HepG2 (cell line): ENCODE results near the gene GPR183. TPM values are rescaled to one million over a fixed set of nuclear protein-coding genes. Genes with fewer than 3 reads are reported as not detected.

Source experiments
- ATAC-seq: fragments of 200-7000 bp; cut with Tn5 transposase; 3 replicates; pipeline ENCODE4 v1.9.1; 2020; ENCODE audit warnings: mild to moderate bottlenecking, moderate library complexity
- BruUV-seq: library from RNA; stranded (reverse); fragments of 400-500 nt; replicated peaks from 2 replicates; lab custom pipeline; 2021; lab: Mats Ljungman, UMichigan
- CTCF ChIA-PET: fragments of 300-600 bp; formaldehyde crosslinking; extraction: SDS; loops from one replicate; lab custom pipeline; 2021; ENCODE audit warnings: low total read pairs, inconsistent platforms, low intra/inter-chr PET ratio; lab: Yijun Ruan, JAX
- POLR2A ChIA-PET: fragments of 350-600 bp; sonication (Branson Sonifier 250); formaldehyde crosslinking; loops from one replicate; lab custom pipeline; 2020; ENCODE audit warnings: antibody characterized with exemption, inconsistent platforms; lab: Yijun Ruan, JAX
- DNase-seq: peaks from one replicate; pipeline ENCODE4 v3.0.0-alpha.2; 2015; ENCODE audit warnings: low spot score
- FAIRE-seq: peaks from 3 replicates; lab custom pipeline; 2011; peaks lifted over from hg19 to GRCh38; lab: Jason Lieb, UNC
- H2AFZ ChIP-seq: one replicate; pipeline ENCODE4 v1.6.1; 2011; ENCODE audit warnings: low read length, inconsistent platforms
- H3K27ac ChIP-seq: fragments of 300-600 bp; 3 replicates; pipeline ENCODE4 v1.8.0; 2011; ENCODE audit warnings: mixed run types, mild to moderate bottlenecking, mixed read lengths, low read length, inconsistent platforms; ENCODE audit not compliant: insufficient read depth; ENCODE audit errors: extremely low read length
- H3K27me3 ChIP-seq, 2 experiments: fragments of 200-600 bp in 1 of 2; 2 replicates in 1 of 2; 3 replicates in 1 of 2; pipeline versions ENCODE4 v1.6.0 to v1.8.0; 2011; ENCODE audit warnings: low read length in 2 of 2, mild to moderate bottlenecking in 2 of 2, moderate library complexity in 2 of 2, inconsistent platforms in 1 of 2; ENCODE audit not compliant: insufficient read depth in 2 of 2, control insufficient read depth in 1 of 2
- H3K36me3 ChIP-seq, 2 experiments: fragments of 200-600 bp in 1 of 2; replicated peaks in 1 of 2; 2 replicates in 1 of 2; 3 replicates in 1 of 2; pipeline versions ENCODE4 v1.5.1 to v1.8.0; 2011; ENCODE audit warnings: low read length in 2 of 2, inconsistent platforms in 1 of 2; ENCODE audit not compliant: insufficient read depth in 2 of 2, control insufficient read depth in 1 of 2
- H3K4me1 ChIP-seq: 2 replicates; pipeline ENCODE4 v1.5.1; 2012; ENCODE audit warnings: low read length, inconsistent platforms; ENCODE audit not compliant: insufficient read depth
- H3K4me2 ChIP-seq: 2 replicates; pipeline ENCODE4 v1.6.0; 2011; ENCODE audit warnings: low read depth, low read length, inconsistent platforms
- H3K4me3 ChIP-seq, 3 experiments: fragments of 200-600 bp in 1 of 3; sonication (generic), shearing (Covaris generic) in 1 of 3; replicated peaks in 1 of 3; 2 replicates each; pipeline ENCODE4 v1.5.1; 2011 to 2016; ENCODE audit warnings: low read length in 3 of 3, inconsistent platforms in 2 of 3, low read depth in 2 of 3, mild to moderate bottlenecking in 2 of 3, control low read depth in 1 of 3, mixed read lengths in 1 of 3; ENCODE audit not compliant: insufficient read depth in 1 of 3
- H3K79me2 ChIP-seq: one replicate; pipeline ENCODE4 v1.6.1; 2011; ENCODE audit warnings: low read length, inconsistent platforms; ENCODE audit not compliant: insufficient read depth
- H3K9ac ChIP-seq: 2 replicates; pipeline ENCODE4 v1.6.0; 2011; ENCODE audit warnings: mild to moderate bottlenecking, low read depth, low read length, inconsistent platforms; ENCODE audit not compliant: insufficient read depth
- H3K9me3 ChIP-seq: 2 replicates; pipeline ENCODE4 v1.5.1; 2012; ENCODE audit warnings: mild to moderate bottlenecking, low read length
- H4K20me1 ChIP-seq: 2 replicates; pipeline ENCODE4 v1.6.0; 2011; ENCODE audit warnings: inconsistent platforms, mild to moderate bottlenecking, low read length, moderate library complexity; ENCODE audit not compliant: insufficient read depth
- IKZF1 ChIP-seq: fragments of 450-650 bp; IDR thresholded peaks from 2 replicates; pipeline ENCODE4 v1.7.1; 2016
- RFX1 ChIP-seq: fragments of 450-650 bp; IDR thresholded peaks from 2 replicates; pipeline ENCODE4 v1.6.1; 2017
- RFXANK ChIP-seq: IDR thresholded peaks from 2 replicates; pipeline ENCODE4 v1.6.1; 2016
- SAP130 ChIP-seq: IDR thresholded peaks from 2 replicates; pipeline ENCODE4 v1.6.1; 2016; ENCODE audit warnings: low read depth
- SRSF4 ChIP-seq: fragments of 200-400 bp; formaldehyde crosslinking; IDR thresholded peaks from one replicate; pipeline ENCODE4 v1.6.1; 2018; ENCODE audit warnings: mild to moderate bottlenecking, low read depth, low read length, moderate library complexity; ENCODE audit not compliant: poor library complexity, severe bottlenecking
- ZBTB38 ChIP-seq: sonication (generic); formaldehyde crosslinking; IDR thresholded peaks from 2 replicates; pipeline ENCODE4 v1.5.1; 2020; ENCODE audit warnings: mild to moderate bottlenecking, missing genetic modification reagents
- ZFP82 ChIP-seq: sonication (generic); formaldehyde crosslinking; IDR thresholded peaks from 2 replicates; pipeline ENCODE4 v1.5.1; 2020; ENCODE audit warnings: mild to moderate bottlenecking, missing genetic modification reagents, borderline replicate concordance
- ZNF10 ChIP-seq: sonication (generic); formaldehyde crosslinking; IDR thresholded peaks from 2 replicates; pipeline ENCODE4 v1.4.0; 2020; ENCODE audit warnings: mild to moderate bottlenecking, low read depth, missing genetic modification reagents, borderline replicate concordance
- ZNF646 ChIP-seq: sonication (generic); formaldehyde crosslinking; IDR thresholded peaks from 2 replicates; pipeline ENCODE4 v1.9.0; 2021; ENCODE audit warnings: mild to moderate bottlenecking, missing genetic modification reagents
- ZNF691 ChIP-seq: sonication (generic); formaldehyde crosslinking; IDR thresholded peaks from 2 replicates; pipeline ENCODE4 v1.4.0; 2020; ENCODE audit warnings: missing genetic modification reagents, low read depth, mild to moderate bottlenecking, borderline replicate concordance
- ZNF784 ChIP-seq: sonication (generic); formaldehyde crosslinking; IDR thresholded peaks from 2 replicates; pipeline ENCODE4 v1.5.1; 2020; ENCODE audit warnings: missing genetic modification reagents, mild to moderate bottlenecking, borderline replicate concordance
- WGBS: methylation state at CpG from one replicate; pipeline ENCODE4 v1.1.6; 2017; ENCODE audit warnings: low lambda C conversion rate; 5-methylcytosine and 5-hydroxymethylcytosine counted together
- in situ Hi-C: cut with HindIII; loops from 2 replicates; pipeline ENCODE4 v1.10.0; 2017; ENCODE audit warnings: low pct_unique_long_range_greater_than_20kb; ENCODE audit not compliant: extremely low pct_ligation_motif_present
- intact Hi-C: fragments of 100-400 bp; cut with micrococcal nuclease; formaldehyde crosslinking; loops from one replicate; pipeline ENCODE4 v1.10.0; 2022; ENCODE audit not compliant: unreplicated experiment
- polyA plus RNA-seq, 8 experiments: library from polyadenylated mRNA; depleted of rRNA in 3 of 8; stranded (reverse) in 7 of 8; unstranded in 1 of 8; fragments of >200 nt; fragmentation: Illumina TruSeq in 4 of 8; extraction: Trizol in 4 of 8; gene quantifications; 2 replicates each; pipeline versions ENCODE4 v1.2.1 to v1.2.3, GENCODE V29; 2011 to 2016; ENCODE audit warnings: low read depth in 4 of 8, missing spikeins in 1 of 8, mixed read lengths in 1 of 8; ENCODE audit not compliant: insufficient read depth in 1 of 8
- total RNA-seq, 5 experiments: library from RNA; depleted of rRNA; stranded (reverse); fragments of >200 nt; fragmentation: Illumina TruSeq; extraction: Trizol; gene quantifications; 2 replicates each; pipeline ENCODE4 v1.2.3, GENCODE V29; 2016; ENCODE audit warnings: low read depth in 1 of 5

The GPR183 gene
- total and polyA plus RNA-seq, 2 of the 13 experiments (the other 11 are each of a cell fraction or from before 2014, with no cell fraction given), result not detected

- no TSS peak for BruUV-seq
- in situ Hi-C loops, result no loop called here
- H3K4me1 ChIP-seq, result no peaks in the 10 kb centered on the region
- no peaks in the 10 kb centered on the region for H3K9me3 ChIP-seq
- H4K20me1 ChIP-seq, result peaks cover 3% of the 10 kb centered on the region; the same call in 1 of the 2 replicates
- H3K36me3 ChIP-seq, result peaks cover 3 to 17% of the 10 kb centered on the region in 2 experiments; a peak in 4 of 5 replicates
- FAIRE-seq (no peak), DNase-seq (no peak), ATAC-seq (no peak)
- no peak overlapping the region for H3K9ac ChIP-seq
- intact Hi-C loops, result no loop called here
- no peaks in the 10 kb centered on the region for H3K27me3 ChIP-seq
- ChIA-PET POLR2A (no interaction called here), CTCF (no interaction called here)
- H3K4me2 ChIP-seq, result no peak overlapping the region
- H3K79me2 ChIP-seq, result no peaks in the 10 kb centered on the region
- H3K4me3 ChIP-seq, result no peak overlapping the region
- TF ChIP-seq ZFP82 (CRISPR knock-in tag) (no peak), IKZF1 (no peak), ZNF691 (CRISPR knock-in tag) (no peak), ZNF784 (CRISPR knock-in tag) (no peak)
- no peak overlapping the region for H2AFZ ChIP-seq
- 93% methylated on average over 3 of the region's 3 CpGs for WGBS
- H3K27ac ChIP-seq, result no peak overlapping the region
These were observed 28.4 kb downstream of the GPR183 start for GRCh38 chr13:99278843-99279242.

- Histone ChIP-seq H3K4me1 (no peaks in the 10 kb centered on the region), H3K79me2 (no peaks in the 10 kb centered on the region), H3K9ac (no peak overlapping the region), H4K20me1 (peaks cover 3% of the 10 kb centered on the region; the same call in 1 of the 2 replicates), H3K36me3 (peaks cover 3 to 17% of the 10 kb centered on the region in 2 experiments; a peak in 4 of 5 replicates), H3K27me3 (no peaks in the 10 kb centered on the region), H3K4me3 (no peak overlapping the region), H2AFZ (no peak overlapping the region), H3K9me3 (no peaks in the 10 kb centered on the region), H3K27ac (no peak overlapping the region), H3K4me2 (no peak overlapping the region)
- ATAC-seq (no peak), DNase-seq (no peak), FAIRE-seq (no peak)
- no TSS peak for BruUV-seq
- in situ Hi-C loops, result no loop called here
- TF ChIP-seq SAP130 (CRISPR knock-in tag), result no peak
- no peak for TF ChIP-seq ZBTB38 (CRISPR knock-in tag)
- no peak for TF ChIP-seq ZNF646 (CRISPR knock-in tag)
- no peak for TF ChIP-seq ZNF10 (CRISPR knock-in tag)
- TF ChIP-seq RFXANK (CRISPR knock-in tag), result no peak
- TF ChIP-seq RFX1, result no peak
- no peak for TF ChIP-seq SRSF4
- WGBS, result 97% methylated on average over 5 of the region's 5 CpGs
- ChIA-PET POLR2A (no interaction called here), CTCF (no interaction called here)
- intact Hi-C loops, result no loop called here
These were observed 29.0 kb downstream of the GPR183 start for GRCh38 chr13:99278200-99278599.
